Mucosa of rectum (tissue), 2 donors: Measurements from ENCODE around the gene SHC1.
"Not testable (repeated sequence)": the region's sequence is repeated elsewhere in the genome, so short reads cannot be mapped to it uniquely, and the experiment has no call there.

Source experiments
- H3K27ac ChIP-seq, 2 donors: one replicate each; pipeline ENCODE4 v1.7.0; 2013; ENCODE audit warnings: inconsistent platforms in 2 of 2, low read depth in 2 of 2, low read length in 2 of 2
- H3K27me3 ChIP-seq, 2 donors: one replicate each; pipeline ENCODE4 v1.7.0; 2013; ENCODE audit warnings: low read length in 2 of 2; ENCODE audit not compliant: control insufficient read depth in 2 of 2, insufficient read depth in 2 of 2
- H3K36me3 ChIP-seq, 2 donors: one replicate each; pipeline ENCODE4 v1.7.0; 2013; ENCODE audit warnings: low read length in 2 of 2; ENCODE audit not compliant: control insufficient read depth in 2 of 2, insufficient read depth in 2 of 2
- H3K4me1 ChIP-seq, 2 donors: one replicate each; pipeline ENCODE4 v1.7.0; 2013; ENCODE audit warnings: low read length in 2 of 2, mild to moderate bottlenecking in 1 of 2; ENCODE audit not compliant: control insufficient read depth in 2 of 2, insufficient read depth in 2 of 2
- H3K4me3 ChIP-seq, 2 donors: one replicate each; pipeline ENCODE4 v1.7.0; 2013; ENCODE audit warnings: low read length in 2 of 2
- H3K9ac ChIP-seq, 2 donors: one replicate each; pipeline ENCODE4 v1.7.0; 2013; ENCODE audit warnings: low read length in 2 of 2, low read depth in 1 of 2, mild to moderate bottlenecking in 1 of 2
- H3K9me3 ChIP-seq, 2 donors: one replicate each; pipeline ENCODE4 v1.7.0; 2013; ENCODE audit warnings: low read length in 2 of 2; ENCODE audit not compliant: control insufficient read depth in 2 of 2
- donor health status: healthy.
- donor health status: Normal muscosa, but diverticular disease.

The SHC1 gene

DNA sequence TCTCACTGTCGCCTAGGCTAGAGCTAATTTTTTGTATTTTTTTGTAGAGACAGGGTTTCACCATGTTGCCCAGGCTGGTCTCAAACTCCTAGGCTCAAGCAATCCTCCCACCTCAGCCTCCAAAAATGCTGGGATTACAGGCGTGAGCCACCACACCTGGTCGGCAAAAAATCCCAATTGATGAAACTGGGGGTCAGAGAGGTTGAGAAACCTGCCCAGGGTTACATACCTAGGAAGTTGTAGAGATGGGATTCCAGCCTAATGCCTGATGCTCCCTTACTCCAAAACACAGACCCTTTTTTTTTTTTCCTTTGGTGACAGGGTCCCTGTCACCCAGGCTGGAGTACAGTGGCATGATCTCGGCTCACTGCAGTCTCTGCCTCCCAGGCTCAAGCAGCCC, 16.2 kb upstream of the SHC1 start:
- not testable (repeated sequence) for H3K9me3 ChIP-seq, H3K9ac ChIP-seq, H3K27ac ChIP-seq, H3K27me3 ChIP-seq, H3K4me3 ChIP-seq
- Histone ChIP-seq H3K36me3 (peaks cover 9 to 33% of the 10 kb centered on the region in 2 donors), H3K4me1 (peaks cover 18 to 20% of the 10 kb centered on the region in 2 donors)

DNA sequence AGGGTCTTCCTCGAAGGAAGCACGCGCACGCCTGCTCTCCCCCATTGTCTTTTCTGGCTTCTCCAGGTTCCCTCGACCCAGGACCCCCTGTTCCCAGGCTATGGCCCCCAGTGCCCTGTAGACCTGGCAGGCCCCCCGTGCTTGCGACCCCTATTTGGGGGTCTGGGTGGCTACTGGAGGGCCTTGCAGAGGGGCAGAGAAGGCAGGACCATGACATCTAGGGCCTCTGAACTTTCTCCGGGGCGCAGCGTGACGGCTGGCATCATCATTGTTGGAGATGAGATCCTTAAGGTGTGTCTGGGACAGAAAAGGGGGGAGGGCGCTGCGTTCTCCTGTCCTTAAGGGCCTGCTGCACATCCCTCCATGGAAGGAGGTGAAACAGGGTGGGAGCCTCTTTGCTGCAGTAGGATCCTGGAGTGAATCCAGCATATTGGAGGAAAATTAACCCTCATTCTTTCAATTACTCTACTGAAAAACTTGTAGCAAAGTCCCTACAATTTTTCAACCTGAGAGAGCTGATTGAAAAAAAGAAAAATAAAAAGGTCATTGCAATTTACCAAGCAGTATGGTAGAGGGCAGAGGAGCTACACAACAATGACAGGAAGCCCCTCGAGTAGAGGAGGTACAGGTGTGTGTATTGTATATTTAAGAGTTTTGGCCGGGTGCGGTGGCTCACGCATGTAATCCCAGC, 13.4 kb upstream of the SHC1 start:
- H3K36me3 ChIP-seq: peaks cover 5 to 17% of the 10 kb centered on the region in 2 donors

DNA sequence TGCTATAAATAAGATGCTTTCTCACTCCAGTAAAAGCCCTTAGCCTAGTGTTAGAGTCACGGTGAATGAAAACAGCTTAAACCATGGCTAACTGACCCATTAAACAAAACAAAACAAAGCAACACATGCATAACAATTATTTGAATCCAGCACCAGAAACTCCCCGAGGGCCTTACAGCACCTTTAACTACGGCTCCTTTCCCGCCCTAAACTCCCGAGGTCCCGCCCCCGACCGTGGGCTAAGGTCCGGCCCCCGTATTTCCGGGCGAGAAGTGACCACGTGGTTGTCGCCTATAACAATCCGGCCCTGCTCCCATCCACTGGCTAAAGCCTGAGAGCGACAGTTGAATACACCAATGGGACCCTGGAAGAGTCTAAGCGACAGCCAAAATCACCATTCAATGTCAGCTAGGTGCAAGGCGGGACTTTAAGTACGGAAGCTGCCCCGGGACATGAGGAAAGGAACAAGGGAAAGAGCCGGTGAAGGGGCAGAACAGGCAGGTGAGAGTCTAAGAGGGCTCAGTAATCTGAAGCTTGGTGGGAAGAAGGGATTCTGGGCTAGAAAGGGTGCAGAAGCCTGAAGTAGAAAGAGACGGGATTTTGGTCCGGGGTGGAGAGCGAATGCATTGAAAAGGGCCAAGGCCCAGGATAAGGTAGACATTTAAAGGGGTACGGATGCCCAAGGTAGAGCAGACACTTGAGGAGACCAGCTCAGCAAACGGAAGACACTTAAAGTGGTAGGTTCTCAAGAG, 12.5 kb upstream of the SHC1 start, which contains the start of gene FLAD1:
TSS of gene FLAD1 (plus strand) at position 448 of the 752 bp plus-strand sequence. CDS start 351 bp downstream, outside the sequence.
- H3K4me1 ChIP-seq: peaks cover 15% of the 10 kb centered on the region in 2 donors
- peaks cover under 1 to 9% of the 10 kb centered on the region in 2 donors for H3K36me3 ChIP-seq
- H3K4me3 ChIP-seq: peak within 1 kb of the TSS; percentile 83 to 99
- peak within 1 kb of the TSS; percentile 76 to 92 for H3K9ac ChIP-seq
- no peaks in the 10 kb centered on the region for H3K27me3 ChIP-seq
- no peaks in the 10 kb centered on the region for H3K9me3 ChIP-seq
- H3K27ac ChIP-seq: peak within 1 kb of the TSS; percentile 53 to 66

More for the DNA sequence above, 13.4 kb upstream of the SHC1 start:
- Histone ChIP-seq H3K27ac (peak overlapping the region; percentile 53 to 66), H3K9ac (peak overlapping the region; percentile 76 to 92), H3K4me3 (peak overlapping the region; percentile 83 to 99), H3K4me1 (peaks cover 15% of the 10 kb centered on the region in 2 donors), H3K27me3 (no peaks in the 10 kb centered on the region), H3K9me3 (no peaks in the 10 kb centered on the region)

DNA sequence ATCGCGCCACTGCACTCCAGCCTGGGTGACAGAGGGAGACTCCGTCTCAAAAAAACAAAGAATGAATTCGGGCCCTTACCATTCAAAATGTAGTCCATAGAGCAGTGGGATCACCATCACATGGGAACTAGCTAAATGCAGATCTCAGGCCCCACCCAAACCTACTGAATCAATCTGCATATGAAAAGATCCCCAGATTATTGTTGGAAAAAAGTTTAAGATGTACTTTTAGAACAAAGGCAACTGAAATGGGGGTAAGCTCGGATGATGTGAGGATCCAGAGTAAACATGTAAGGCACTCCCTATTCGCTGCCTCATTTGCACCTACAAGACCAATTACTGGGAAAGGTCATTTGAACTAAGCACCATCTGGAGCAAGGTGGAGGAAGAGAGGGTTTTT, 11.8 kb upstream of the SHC1 start:
- no peaks in the 10 kb centered on the region for H3K27me3 ChIP-seq
- H3K4me1 ChIP-seq: peaks cover 15% of the 10 kb centered on the region in 2 donors
- H3K27ac ChIP-seq: peak overlapping the region in 1 of 2 donors; percentile 26
- H3K9me3 ChIP-seq: no peaks in the 10 kb centered on the region
- peak overlapping the region; percentile 31 to 43 for H3K9ac ChIP-seq
- peaks cover 0 to 2% of the 10 kb centered on the region in 2 donors for H3K36me3 ChIP-seq
- peak overlapping the region; percentile 49 to 99 for H3K4me3 ChIP-seq

DNA sequence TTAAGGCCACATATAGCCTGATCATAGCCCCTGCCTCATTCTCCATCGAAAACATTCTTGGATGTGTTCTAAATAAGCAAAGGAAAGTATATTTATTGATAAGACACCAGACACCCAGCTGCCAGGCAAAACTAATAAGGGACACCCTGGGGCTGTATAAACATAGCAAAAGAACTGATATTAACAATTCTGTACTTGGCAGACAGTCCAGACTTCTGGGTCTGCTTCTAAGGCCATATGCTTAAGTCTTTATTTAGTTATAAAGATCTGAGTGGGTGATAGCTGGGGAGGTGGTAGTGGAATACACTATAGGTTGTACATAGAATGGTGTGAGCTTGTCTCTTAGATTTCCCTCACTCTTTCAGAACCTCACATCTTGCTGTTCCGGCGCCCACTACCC, 7.8 kb upstream of the SHC1 start:
- Histone ChIP-seq H3K36me3 (no peaks in the 10 kb centered on the region), H3K27me3 (no peaks in the 10 kb centered on the region), H3K27ac (no peak overlapping the region)

DNA sequence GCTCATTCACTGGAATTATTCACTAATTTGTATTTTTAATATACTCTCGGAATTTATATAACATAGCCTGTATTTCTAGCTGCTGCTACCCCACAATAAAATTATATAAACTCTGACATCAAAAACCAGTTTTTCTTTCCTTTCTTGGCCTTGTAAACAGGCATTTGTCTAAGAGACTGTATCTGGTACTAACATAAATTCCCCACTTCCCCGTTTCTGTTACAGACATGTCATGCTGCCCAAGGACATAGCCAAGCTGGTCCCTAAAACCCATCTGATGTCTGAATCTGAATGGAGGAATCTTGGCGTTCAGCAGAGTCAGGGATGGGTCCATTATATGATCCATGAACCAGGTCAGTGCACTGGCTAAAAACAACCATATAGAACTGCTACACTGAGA, 7.2 kb upstream of the SHC1 start:
- H3K9ac ChIP-seq, H3K27ac ChIP-seq, H3K9me3 ChIP-seq, H3K36me3 ChIP-seq, H3K27me3 ChIP-seq, H3K4me3 ChIP-seq: not testable (repeated sequence)
- peaks cover 17 to 19% of the 10 kb centered on the region in 2 donors for H3K4me1 ChIP-seq

More for the DNA sequence above, 7.8 kb upstream of the SHC1 start:
- Histone ChIP-seq H3K9me3 (no peaks in the 10 kb centered on the region), H3K4me1 (peaks cover 13% of the 10 kb centered on the region in 2 donors), H3K9ac (no peak overlapping the region), H3K4me3 (no peak overlapping the region)

DNA sequence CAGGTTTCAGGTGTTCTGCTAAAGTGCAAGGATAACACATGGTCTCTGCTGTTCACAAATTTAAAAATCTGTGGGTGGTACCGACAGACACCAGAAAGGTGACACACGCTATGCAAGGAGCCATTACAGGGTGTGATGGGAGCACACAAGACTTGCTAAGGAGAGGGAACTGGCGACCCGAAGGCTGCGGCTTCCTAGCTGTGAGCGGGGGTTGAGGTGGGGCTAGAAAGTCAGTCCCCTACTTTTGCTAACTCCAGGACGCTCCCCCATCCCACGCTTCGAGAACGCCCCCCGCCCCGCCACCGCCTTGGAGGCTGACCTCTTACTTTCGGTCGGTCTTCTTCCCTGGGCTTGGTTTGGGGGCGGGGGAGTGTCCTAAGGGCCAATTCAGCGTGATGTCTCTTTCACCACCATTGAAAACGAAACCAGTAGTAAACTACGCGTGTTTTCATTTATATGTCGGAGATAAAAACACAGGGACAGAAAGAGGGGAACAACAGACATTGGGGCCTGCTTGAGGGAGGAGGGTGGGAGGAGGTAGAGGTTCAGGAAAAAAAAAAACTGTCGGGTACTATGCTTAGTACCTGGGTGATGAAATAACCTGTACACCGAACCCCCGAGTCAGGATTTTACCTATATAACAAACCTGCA, 5.0 kb upstream of the SHC1 start:
- Histone ChIP-seq H3K4me3 (peak overlapping the region; percentile 76 to 96), H3K9ac (peak overlapping the region; percentile 74 to 79), H3K27ac (peak overlapping the region; percentile 88 to 92), H3K9me3 (no peaks in the 10 kb centered on the region), H3K27me3 (no peaks in the 10 kb centered on the region), H3K36me3 (peaks cover 0 to 5% of the 10 kb centered on the region in 2 donors), H3K4me1 (peaks cover 31 to 36% of the 10 kb centered on the region in 2 donors)

DNA sequence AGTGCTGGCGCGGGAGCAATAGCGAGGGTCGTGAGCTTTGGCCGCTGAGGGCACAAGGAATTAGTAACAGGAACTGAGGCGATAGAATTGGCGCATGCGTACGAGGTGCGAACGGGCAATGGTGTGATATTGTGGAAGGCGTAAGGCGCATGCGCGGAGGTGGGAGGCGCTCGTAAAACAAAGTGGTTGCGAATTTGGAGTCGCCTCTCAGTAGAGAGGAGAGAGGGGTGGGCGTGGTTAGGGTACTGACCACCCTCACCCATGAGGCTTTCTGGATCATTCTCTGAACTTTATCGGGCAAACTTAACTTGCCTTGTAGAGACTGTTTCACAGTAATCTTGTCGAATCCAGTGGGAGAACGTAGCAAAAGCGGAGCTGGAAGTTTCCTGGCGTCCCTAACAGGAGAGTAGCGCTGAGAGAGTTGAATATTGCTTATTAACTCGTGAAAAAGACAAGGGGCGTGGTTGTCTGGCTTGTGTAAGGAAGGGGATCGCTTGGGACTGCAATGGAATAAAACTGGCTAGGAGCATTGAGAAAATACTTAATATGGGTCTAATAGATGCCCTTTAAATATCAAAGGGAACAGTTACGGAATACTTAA, 4.4 kb upstream of the SHC1 start:
- Histone ChIP-seq H3K4me3 (peak overlapping the region; percentile 76 to 96), H3K9ac (peak overlapping the region; percentile 74 to 79), H3K4me1 (peaks cover 31 to 40% of the 10 kb centered on the region in 2 donors), H3K36me3 (peaks cover 0 to 7% of the 10 kb centered on the region in 2 donors), H3K9me3 (no peaks in the 10 kb centered on the region), H3K27ac (peak overlapping the region; percentile 88 to 92), H3K27me3 (no peaks in the 10 kb centered on the region)

DNA sequence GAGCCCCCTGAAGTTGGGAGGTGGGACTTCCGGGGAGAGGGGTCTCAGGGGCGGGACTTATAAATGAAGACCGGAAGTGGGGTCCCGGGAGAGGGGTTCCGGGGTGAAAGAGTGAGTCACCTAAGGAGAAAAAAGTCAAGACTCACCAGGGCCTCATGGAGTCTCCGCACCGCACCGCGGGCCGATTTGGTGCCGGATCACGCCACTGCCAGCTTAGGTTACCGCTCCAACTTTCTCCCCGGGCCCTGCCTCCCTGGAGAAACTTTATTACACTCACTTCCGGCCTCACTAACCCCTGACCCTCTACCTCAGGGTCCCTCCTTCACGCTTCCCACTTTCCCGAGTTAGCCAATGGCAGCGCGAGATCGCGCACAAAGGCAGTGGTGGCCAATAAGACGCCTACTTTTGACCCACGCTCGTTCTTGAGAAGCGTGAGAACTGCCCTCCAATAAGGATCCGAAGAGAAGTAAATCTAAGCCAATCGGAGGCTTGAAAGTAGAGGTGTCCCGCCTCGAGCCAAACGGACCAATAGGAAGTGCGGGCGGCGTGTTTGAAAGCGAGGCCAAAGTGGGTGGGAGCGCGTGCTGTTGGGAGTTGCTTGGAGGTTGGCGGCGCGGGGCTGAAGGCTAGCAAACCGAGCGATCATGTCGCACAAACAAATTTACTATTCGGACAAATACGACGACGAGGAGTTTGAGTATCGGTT, 3.7 kb upstream of the SHC1 start, which contains the start of gene CKS1B:
TSS of gene CKS1B (plus strand) at position 580 of the 706 bp plus-strand sequence. CDS start at position 645, 65 bp downstream.
- Histone ChIP-seq H3K4me3 (peak within 1 kb of the TSS; percentile 96 to 97), H3K4me1 (peaks cover 31 to 40% of the 10 kb centered on the region in 2 donors), H3K27ac (peak within 1 kb of the TSS; percentile 99), H3K9ac (peak within 1 kb of the TSS; percentile 79 to 99), H3K36me3 (peaks cover 0 to 10% of the 10 kb centered on the region in 2 donors), H3K27me3 (no peaks in the 10 kb centered on the region), H3K9me3 (no peaks in the 10 kb centered on the region)
